Measurements from ENCODE around the gene TFB2M. TPM values are rescaled to one million over a fixed set of nuclear protein-coding genes. Genes with fewer than 3 reads are reported as not detected.
A peak's percentile ranks its signal among the peaks of the same experiment; 100 is the strongest.

The TFB2M gene
- total RNA-seq, 1 donor from 2014 or later, result 16.0 TPM

DNA sequence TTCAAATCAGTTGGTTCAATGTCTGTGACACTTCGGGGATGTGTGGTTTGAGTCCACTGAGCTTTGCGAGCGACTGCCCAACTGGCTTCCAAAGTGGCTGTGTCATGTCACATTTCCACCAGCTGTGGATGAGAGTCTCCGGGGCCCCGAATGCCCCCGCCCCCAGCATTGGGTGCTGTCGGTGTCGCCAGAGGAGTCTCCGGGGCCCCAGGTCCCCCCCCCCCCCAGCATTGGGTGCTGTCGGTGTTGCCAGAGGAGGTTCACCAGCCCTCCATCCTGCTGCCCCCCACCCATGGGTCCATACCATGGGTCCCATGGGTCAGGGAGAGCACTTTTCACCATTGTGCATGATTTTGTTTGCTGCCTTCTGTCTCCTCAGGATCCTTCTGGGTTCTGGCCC, 49.9 kb downstream of the TFB2M start:
- no peak for DNase-seq (ENCODE audit: low read depth)

DNA sequence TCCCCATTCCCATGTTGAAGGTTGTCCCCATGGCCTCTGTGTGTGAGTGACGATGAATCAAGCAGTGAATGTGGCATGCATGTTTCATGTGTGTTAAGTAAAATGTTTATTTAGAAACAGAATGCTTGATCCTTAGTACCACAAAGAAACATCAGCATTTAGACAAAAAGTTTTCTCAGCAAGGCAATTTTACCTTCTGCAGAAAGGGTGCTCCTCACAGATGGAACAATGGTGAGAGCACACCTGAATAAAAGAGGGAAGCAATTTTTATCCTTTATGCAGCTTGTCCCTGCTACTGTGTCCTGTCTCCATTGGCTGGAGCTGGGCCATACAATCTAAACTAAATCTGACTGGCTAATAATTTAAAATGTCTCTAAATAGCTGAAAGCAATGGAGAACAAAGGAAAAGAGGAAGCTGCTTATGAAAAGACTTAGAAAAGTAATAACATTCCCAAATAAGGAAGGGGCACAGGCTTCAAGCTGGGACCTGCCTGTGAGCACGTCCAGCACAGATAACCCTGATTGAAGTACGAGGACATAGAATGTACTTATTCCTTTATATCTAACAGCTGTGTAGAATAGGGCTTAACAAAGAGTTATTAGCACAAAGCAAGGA, 50.6 kb downstream of the TFB2M start:
- DNase-seq (ENCODE audit: low read depth), result no peak

DNA sequence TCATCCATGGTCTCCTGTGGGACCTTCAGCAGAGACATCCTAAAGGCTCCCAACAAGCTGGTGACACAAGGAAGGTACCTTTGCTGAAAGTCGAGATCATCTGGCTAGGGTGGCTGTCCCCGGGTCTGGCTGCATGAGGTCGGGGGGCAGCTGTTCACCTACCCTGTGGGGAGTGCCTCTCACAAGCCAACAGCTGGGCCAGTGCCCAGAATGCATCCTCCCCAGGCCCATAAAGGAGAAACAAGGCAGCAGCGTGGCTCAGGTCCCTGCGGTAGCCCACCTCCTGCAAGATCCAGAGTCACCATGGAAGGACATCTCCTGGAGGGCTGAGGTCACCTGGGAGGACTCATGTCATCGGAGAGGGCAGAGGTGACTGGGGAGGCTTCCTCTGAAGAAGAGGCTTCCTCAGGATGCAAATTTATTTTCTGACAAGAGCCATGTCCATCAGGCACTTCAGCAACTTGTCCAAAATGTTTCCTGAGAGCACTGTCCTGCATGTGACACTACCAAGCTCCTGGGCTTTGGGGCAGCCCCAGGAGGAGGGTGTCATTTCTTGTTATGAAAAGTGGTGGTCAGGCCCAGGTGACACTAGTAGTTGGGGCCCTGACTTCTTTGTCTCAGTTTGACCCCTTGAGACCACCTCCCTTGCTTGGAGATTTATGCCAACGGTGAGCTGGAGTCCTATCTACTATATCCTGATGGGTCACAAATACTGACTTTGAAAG, 52.3 kb downstream of the TFB2M start:
- no peak for DNase-seq (ENCODE audit: low read depth)

DNA sequence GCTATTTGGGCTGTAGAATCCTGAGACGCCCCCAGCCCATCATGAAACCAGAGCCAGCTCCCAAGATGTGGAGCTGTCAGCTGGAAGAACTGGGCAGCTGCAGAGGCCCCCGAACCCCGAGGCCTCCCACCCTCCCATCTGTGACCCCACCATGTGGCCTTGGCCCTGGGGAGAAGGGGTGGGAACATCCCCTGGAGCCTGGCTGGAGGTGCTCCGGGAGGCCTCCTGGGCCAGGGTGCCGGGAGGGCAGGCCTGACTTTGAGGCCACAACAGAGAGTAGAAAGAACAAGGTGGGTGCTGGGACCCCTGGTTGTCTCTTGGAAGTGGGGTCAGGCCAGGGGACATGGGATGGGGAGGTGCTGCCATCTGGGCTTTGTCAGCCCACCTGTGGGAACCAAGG, 53.0 kb downstream of the TFB2M start:
- no peak for DNase-seq (ENCODE audit: low read depth)

DNA sequence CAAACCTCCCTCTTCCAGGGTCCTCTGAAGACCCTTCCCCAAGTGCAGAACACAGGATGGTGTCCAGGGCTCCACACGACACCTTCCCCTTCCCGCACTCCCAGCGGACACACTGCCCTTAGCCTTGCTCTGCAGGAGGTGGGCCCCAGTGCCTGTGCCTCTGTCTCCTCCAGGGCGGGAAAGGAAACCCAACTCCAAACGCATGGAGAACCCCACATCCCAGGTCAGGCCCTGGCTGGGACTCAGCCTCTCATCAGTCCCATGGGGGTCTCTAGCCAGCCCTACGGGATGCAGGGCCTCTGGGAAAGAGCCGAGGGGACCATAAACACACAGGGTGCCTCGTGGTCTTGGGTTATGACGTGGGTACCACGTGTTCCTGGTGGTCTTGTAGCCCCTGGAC, 53.4 kb downstream of the TFB2M start:
- no peak for DNase-seq (ENCODE audit: low read depth)

DNA sequence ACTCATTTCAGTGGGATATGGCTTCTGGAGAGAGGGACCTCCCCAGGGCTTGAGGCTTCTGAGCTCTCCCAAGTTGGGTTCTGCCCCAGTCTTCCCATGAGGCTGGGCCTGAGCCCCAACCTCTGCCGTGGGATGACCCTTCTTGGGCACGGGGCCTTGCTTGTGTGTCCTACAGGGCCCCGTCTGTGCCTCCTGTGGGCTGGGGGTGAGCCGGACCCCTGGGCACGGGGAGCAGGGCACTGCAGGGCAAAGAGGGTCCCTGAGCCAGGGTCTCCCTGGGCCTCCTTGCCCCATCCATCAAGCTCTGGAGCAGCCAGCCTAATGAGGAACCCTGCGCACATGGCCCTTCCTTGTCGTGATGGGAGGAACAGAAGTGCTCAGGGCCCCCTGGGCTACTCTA, 53.8 kb downstream of the TFB2M start:
- no peak for DNase-seq (ENCODE audit: low read depth)

DNA sequence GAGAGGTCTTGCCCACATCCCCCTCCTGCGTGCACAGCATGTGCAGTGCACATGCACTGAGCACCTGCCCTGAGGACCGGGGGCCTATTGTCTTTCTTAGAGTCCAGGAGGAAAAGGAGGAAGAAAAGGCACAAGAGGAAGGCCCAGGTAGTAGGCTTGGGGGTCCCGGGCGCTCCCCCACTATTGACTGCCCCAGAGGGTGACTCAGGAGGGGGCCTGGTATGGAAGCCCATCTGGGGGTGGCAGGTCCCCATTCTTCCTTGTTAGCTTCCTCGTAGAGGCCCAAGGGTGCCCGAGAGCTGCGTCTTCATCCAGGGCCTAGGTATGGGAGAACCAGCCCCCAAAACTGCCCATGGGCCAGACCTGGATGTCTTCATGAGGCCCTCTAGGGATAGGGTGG, 54.9 kb downstream of the TFB2M start:
- no peak for DNase-seq (ENCODE audit: low read depth)

DNA sequence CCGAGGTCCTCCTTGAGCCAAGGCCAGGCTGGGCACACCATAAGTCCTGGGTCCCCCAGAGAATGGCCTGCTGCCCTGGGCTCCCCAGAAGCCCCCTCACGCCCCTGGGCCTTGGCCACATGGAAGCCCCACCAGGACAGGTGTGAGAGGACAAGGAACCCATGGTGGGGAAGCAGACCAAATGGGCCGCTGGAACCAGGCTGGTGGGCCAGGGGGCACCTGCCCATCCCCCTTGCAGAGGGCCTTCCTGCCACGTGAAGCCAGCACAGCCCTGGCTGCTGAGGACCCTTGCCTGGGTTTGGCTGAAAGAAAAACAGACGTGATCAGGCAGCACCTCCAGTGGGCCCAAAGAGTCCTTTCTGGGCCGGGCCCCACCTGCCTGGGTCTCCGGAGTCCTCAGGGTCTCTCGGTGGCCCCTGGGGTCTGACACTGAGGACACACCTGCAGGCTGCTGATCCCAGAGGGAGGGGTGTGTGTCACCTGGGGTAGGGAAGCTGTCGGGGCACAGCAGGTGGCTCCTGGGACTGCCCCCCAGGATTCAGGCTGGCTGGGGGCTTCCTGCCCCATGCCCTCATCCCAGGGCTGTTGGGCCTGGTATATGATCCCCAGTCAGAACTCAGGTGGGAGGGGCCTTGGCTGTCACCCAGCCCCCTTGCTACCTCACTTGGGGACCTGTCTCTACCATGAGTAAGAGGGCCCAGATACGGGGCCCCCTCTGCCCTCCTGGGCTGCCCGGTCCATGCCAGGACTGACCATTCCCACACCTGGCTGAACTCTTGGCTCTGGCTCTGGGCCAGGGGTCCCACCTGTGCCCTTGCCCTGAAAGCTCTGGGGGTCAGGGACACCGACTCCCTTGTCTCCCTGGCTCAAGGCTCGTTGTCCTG, 55.7 kb downstream of the TFB2M start:
- no peak for DNase-seq (ENCODE audit: low read depth)

DNA sequence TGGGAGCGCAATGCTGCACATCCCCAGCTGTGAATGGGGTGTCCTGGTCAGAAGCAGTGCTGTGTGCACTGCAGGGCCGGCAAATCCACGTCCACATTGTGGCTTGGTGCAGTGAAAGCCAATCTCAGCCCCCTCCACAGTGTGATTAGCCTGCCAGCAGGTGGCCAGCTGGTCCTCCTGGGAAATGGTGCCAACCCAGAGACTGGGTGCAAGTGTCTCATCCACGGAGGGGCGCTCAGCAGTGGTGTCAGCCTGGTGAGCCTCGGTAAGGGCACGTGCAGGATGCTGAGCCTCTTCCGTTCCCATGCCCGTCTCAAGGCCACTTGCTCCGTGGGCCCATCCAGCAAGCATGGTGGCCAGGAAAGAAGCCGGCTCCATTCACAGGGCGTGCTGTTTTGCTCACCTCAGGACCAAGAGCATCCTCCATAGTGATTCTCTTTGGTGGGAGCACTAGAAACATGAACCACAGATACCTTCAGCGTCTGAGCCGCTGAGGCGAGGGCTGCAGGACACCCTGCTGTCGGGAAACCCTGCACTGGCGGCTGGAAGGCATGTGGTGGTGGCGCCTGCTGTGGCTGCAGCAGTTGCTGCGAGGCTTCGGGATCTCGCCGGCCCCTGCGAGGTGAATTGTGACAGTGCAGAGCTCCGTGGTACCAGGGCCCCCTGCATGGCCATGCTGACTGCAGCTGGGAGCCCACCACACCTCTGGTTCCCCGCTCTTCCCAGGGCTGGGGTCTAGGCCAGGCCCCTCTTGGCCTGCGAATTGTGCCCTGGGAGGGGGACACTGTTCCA, 57.0 kb downstream of the TFB2M start:
- DNase-seq (ENCODE audit: low read depth), result no peak

DNA sequence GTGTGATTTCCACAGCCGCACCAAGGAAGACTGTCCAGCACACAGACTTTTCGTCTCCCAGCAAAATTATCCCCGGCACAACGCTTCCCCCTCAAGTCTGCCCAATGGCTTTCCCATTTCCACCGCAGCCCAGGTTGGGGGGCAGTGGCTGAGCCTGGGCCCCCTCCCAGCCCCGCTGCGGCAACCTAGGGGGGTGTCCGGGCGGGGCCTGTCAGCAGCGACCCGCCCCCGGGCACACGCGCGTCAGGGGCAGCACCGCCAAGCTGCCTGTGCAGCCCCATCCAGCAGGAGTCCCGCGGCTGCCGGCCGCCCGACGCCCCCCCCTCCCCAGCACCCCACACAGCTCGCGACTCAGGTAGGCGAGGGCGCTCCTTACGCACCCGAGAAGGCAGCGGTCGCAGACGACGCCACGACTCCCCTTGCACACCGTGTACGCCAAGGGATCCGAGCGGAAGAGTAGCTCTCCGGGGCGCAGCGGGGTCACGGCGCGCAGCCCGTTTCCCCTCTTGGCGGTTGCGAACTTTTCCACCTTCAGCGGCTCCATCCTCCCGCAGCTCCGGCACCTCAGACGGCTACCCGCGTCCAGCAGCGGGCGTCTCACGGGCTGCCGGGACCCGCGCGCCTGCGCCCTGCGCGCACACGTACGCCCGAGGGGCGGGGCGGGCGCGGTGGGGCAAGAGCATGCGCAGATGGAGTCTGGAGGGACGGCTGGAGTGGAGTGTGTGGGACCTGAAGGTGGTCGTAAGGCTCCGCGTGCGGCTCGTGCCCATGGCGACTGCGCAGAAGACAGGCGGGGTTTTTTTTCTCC, 59.2 kb downstream of the TFB2M start, which contains the start of gene SMYD3:
TSS of gene SMYD3 (minus strand) at position 606 of the 808 bp plus-strand sequence.
- DNase-seq (ENCODE audit: low read depth), result peak; percentile 86

DNA sequence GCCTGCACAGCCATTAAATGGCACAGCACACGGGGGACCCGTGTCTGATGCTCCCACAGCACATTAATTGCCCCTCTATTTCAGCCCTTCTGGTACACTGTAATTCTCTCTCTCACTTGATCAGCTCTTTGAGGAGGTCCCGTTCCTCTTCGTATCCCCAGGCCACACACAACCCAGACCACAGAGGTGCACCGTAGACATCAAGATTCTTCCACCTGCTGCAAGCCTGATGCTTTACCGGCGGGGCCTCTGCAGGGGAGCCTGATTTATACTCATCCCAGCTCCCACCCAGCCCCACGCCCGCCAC, 59.7 kb downstream of the TFB2M start:
- DNase-seq (ENCODE audit: low read depth), result no peak

DNA sequence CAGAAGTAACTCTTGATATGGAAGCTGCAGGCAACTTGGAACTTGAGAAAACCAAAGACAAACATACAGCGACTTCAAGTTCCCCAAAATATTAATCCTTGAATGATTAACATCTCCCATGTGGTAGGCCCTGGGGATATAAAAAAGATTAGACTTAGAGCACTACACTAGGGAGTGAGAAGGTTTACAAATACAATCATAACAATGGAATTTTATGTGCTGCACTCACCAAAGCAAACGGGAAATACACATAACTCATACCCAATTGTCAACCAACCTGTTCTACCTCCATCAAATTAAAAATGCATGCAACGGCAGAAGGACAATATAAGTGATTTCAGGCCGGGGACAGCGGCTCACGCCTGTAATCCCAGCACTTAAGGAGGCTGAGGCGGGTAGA, 62.7 kb downstream of the TFB2M start:
- no peak for DNase-seq (ENCODE audit: low read depth)

DNA sequence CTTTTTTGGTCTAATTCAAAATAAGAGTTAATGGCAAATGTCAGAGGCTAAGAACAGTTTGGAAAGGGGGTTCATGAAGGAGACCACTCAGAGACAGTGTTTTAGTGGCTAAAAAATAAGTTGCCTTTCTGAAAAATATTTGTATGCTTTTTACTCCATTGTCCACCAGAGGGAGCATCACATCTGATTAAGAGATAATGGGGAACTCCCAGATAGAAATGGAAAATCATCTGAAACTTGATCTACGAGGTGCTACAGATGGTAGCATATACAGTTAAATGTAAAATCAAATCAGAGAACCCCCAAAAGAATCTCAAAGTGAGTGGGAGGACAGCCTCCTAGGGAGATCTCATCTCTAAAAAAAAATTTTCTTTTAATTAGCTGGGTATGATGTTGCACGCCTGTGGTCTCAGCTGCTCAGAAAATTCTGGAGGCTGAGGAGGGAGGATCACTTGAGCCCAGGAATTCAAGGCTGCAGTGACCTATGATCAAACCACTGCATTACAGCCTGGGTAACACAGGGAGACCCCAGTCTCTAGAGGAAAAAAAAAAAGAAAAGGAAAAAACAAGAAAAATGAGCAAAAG, 68.6 kb downstream of the TFB2M start:
- DNase-seq (ENCODE audit: low read depth), result peak; percentile 76

DNA sequence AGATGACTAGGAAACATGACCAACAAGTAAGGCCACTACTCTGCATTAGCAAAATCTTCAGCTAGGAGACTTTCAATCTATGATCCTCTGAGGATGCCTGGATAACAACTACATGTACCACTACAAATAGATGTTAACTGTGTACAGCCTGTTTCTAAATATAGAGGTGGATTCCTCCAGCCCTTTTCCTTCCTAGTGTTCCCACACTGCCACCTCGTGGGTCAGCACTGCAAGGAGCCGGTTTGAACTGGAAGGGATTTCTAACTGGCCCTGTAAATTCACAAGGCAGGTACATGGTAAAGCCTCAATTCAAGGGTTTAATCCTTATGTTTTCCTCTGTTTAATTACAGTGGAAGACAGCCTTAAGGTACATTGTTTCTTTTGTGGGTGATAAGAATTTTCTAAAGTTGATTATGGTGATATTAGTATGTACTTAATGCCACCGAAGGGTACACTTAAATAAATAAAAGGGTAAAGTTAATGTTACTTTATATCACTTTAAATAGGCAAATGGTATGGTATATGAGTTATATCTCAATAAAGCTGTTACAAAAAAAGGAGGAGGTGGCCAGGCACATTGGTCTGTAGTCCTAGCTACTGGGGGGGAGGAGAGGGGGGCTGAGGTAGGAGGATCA, 73.3 kb downstream of the TFB2M start:
- peak; percentile 84 for DNase-seq (ENCODE audit: low read depth)

DNA sequence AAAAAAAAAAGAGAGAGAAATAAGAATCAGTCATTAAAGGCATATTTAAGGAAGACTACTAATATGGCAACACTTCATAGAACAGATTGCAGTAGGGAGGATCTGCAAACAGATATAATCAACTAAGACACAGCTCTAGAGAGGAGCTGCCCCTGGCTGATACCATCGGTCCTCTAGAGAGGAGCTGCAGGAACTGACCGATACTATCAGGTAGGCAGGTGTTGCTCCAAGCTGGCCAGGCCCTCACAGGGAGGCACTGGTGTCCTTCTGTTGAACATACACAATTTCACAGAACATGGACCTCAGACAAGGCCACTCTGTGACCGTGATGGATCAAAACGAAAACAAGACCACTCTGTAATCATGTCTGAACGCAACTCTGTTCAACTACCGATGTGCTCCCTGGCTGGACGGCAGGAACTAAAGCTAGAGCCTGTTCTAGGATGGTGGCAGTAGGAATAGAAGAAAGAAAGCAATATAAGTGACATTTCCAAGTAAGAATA, 74.5 kb downstream of the TFB2M start:
- DNase-seq (ENCODE audit: low read depth), result no peak

Measured in myocyte (in vitro differentiated cells).